GM21717 (cell line): ENCODE measurements around the gene HIF3A.

ENCODE experiments used
- ATAC-seq: cut with Tn5 transposase; IDR thresholded peaks from one replicate; pipeline ENCODE4 v1.9.1; 2021; ENCODE audit warnings: mild to moderate bottlenecking, moderate library complexity; ENCODE audit not compliant: unreplicated experiment

Gene HIF3A

DNA sequence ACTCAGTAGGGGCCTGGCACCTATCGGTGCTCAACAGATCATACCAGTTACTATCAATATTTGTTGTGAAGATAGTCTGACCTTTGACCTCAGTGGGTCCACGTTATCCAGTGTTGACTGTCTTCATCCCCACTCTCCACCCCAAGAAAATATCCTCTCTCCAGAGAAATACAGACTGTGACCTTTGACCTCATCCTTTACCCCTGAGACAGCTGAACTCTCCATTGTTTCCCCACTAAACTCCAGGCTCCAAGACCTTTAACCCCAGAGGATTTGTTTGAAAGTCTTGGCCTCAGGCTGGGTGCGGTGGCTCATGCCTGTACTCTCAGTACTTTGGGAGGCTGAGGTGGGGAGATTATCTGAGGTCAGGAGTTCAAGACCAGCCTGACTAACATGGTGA lies 27.4 kb downstream of the HIF3A start:
- ATAC-seq = no peak

DNA sequence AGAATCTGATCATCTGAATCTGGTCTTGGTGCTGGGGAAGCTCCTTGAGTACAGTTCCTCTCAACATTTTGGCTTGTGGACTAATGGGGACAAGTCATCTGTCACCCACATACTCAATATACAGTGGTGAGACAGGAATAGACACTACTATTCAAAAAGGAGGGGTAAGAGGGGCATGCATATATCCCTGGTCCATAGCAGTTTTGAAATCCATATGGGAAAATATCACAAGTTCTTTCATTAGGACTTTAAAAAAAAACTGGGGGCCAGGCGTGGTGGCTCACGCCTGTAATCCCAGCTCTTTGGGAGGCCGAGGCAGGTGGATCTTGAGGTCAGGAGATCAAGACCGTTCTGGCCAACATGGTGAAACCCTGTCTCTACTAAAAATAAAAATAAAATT lies 29.8 kb downstream of the HIF3A start:
- ATAC-seq = no peak

DNA sequence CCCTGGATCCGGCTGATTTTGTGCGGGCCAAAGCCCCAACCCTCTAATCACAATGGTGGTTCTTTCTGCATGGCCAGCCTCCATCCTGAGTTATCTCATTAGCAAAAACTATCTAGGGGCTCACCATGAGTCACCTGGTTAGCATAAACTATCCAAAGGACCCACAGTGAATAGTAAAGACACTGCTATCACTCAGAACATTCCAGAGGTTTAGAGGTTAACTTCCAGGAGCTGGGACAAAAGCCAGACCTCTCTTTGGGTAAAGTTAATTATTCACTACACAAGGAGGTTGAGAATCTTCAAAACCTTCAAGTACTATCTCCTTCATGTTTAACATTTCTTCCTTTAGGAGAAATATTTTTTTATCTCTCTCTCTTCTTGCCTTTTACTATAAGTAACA lies 31.2 kb downstream of the HIF3A start:
- ATAC-seq = no peak

DNA sequence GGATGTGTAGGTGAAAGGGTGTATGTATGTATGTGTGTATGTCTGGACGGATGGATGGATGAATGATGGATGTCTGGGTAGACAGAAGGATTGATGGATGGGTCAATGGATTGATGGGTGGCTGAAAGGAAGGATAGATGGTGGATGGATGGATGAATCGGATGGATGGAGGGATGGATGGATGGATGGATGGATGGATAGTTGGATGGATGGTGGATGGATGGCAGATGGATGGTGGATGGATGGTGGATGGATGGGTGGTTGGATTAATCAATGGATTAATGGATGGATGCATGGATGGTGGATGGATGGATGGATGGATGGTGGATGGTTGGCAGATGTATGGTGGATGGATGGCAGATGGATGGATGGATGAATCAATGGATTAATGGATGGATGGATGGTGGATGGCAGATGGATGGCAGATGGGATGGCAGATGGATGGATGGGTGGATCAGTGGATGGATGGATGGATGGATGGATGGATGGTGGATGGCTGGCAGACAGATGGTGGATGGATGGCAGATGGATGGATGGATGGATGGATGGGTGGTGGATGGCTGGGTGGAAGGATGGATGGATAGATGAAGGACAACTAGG lies 33.6 kb downstream of the HIF3A start:
- no peak for ATAC-seq

DNA sequence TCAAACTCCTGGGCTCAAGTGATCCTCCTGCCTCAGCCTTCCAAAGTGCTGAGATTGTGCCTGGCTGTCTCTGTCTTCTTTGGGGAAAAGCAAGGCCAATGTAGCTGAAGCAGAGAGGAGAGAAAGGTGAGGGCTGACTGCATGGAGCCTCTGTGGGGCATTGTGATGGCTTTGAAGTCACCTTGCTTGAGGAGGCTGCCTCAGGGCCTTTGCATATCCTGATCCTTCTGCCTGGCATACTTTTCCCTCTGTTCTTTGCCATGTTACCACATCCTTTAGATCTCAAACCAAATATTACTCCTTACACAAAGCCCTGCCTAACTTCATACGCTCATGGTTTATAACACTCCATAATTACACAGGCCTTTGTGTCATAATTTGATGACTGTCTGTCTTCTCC lies 40.6 kb downstream of the HIF3A start:
- no peak for ATAC-seq

DNA sequence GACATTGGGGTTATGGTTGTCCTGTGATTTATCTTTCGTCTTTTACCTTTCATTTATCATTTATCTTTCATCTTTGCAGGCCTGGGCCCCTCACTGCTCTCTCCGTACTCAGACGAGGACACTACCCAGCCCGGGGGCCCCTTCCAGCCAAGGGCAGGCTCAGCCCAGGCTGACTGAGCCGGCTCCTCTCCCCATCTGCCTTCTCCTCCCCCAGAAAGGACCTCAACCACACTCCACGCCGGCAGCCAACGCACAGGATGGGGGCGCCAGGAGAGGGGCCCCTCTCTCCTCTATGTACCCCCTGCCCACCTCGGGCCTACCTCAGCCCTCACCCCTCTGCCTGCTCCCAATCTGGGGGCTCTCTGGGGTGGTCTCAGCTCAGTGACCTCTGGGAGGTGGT lies 42.6 kb downstream of the HIF3A start:
- ATAC-seq = no peak

DNA sequence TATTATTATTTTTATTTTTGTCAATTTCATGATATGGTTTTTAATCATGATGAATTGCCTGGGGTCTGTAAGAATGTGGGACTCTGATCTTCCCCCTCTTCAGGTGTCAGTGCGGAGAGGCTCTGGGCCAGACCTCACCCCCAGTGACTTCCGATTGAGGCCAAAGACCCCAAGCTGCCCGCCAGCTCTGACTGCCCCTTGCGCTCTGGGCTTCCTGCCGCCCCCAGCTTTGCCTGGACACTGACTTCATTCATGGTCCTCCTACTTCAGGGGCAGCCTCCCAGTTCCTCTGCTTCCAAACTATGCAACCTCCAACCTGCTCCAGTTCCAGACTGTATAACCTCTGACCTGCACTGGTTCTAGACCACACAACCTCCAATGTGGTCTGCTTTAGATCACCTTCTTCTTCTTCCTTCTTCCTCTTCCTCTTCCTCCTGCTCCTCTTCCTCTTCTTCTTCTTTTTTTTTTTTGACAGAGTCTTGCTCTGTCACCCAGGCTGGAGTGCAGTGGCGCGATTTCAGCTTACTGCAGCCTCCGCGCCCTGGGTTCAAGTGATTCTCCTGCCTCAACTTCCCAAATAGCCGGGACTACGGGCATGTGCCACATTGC lies 43.3 kb downstream of the HIF3A start:
- no peak for ATAC-seq

DNA sequence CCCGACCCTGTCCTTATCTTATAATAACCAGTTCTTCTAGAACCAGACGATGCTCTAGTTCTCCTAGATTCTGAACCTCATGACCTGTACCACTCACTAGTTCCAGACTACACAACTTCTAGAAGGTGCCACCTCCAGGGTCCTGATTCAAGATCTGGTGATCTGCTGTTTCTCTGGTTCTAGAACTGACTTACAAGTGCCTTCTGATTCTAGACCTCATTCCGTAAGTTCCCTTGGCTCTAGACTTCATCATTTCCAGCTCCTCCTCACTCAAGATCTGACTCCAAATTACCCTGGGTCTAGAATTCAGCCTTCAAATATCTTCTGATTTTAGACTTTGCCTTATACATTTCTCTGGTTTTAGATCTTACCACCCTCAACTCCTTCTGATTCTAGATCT lies 45.1 kb downstream of the HIF3A start:
- ATAC-seq = no peak

DNA sequence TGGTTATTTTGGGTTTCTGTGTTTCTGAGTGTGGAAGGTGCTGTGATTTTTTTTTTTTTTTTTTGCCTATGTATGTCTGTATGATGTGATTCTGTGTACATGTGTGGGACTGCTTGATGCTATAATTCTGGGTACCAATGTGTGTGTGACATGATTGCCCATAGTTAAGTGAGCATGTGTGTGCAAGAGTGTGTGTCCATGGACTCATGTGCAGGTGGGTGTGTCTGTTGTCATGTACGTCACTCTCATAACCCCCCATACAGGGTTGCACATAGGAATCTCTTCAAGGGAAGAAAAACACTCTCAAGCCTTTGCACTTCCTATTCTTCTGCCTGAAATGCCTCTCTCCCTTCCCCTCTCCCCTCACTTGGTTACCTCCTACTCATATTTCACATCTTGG lies 47.5 kb downstream of the HIF3A start:
- no peak for ATAC-seq

DNA sequence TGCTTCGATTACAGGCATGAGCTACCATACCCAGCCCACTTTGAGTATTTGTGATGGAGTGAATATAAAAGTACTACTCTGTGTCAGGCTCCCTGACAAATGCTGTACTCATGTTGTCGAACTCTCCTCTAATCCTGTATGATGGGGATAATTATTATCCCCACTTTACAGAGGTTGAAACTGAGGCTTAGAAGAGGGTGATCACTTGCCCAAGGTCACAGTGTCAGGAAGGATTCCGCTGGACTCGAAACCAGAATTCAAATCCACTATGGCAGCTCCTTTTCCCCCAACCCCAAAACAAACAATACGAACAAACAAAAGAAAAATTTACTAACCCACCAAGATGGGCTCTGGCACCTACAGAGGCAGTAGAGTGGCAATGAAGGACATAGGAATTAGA lies 48.3 kb downstream of the HIF3A start:
- no peak for ATAC-seq

DNA sequence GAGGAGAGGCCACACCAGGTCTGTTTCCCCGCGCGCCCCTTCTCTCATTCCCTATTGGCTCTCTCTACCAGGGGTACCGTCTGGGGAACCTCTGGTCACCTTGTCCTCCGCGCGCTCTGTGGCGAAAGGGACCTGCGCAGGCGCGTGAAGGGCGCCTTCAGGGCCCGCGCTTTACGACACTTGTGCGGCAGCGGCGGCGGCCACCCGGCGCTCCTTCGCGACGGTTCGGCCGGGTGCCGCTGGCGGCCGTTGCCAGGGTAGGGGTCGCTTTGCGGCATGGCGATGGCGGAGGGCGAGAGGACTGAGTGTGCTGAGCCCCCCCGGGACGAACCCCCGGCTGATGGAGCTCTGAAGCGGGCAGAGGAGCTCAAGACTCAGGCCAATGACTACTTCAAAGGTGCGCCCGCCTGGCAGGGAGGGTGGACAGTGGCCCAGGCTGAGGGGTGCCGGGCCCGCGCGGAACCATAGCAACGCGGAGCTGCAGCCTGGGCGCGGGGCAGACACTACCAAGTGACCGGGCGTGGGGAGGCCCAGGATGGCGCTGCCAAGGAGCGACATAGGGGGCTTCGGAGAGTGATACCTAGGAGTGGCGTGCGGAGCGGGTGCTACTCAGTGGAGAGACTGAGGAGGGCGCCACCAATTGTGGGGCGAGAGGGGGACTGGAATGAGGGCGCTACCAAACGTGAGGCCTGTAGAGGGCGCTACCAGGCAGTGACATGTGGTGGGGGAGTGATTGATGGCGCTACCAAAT lies 50.2 kb downstream of the HIF3A start, which contains the start of gene PPP5C:
Gene PPP5C (plus strand): TSS at position 267 of the 751 bp plus-strand sequence. CDS start 10 bp downstream, at position 277.
- peak; percentile 47 for ATAC-seq

DNA sequence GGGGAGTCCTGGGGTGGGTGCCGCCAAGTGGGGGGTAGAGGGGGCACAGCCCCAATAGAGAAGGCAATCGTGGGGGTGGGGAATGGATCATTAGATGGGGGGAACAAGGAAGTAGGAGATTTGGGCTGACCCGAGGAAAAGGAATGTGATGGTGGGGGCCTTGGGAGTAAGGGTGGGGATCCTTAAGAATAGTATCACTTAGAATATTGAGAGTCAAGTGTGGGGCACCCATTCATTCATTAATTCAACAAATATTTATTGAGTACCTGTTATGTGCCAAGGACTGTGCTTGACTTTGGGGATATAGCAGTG lies 50.7 kb downstream of the HIF3A start:
- no peak for ATAC-seq

DNA sequence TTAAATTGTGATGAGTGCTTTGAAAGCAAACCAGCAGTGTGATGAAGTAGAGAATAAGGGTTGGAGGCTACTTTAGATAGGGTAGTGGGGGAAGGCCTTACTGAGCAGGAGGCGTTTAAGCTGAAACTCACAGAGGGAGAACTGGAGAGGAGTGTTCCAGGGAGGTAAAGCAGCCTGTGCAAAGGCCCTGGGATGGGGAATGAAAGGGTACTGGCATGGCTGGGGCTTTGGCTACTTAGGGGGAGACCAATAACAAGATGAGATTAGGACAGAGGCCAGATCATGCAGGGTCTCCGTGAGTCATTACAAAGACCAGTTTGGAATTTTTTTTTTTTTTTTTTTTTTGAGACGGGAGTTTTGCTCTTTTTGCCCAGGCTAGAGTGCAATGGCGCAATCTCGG lies 51.1 kb downstream of the HIF3A start:
- no peak for ATAC-seq

DNA sequence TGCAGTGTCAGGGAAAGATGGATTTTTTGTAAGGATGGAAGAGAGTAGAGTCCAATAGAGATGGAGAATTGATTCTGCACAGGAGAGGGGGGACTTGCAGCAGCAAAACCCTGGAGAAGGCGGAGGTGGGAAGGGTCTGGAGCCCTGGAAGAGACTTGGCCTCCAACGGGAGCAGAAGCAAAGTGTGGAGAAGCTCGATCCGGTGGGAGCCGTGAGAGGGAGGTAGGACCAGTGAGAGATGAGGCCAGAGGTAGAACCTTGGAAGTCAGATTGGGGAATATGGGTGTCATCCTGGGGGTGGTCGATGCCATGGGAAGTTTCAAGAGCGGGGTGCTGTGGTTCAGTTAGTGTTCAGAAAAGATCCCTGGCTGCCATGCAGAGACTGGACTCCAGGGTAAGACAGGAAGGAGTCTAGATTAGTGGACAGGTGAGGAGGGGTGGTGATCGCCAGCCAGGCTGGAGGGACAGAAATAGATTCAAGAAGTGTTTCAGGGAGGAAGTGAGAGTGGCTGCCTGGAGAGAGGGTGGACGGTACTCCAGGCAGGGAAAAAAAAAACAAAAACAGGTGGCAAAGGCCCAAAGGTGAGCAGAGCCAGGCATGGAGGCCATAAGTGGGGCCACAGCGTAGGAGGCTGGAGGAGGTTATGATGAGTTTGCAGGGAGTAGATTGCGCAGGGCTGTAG lies 52.6 kb downstream of the HIF3A start:
- no peak for ATAC-seq

DNA sequence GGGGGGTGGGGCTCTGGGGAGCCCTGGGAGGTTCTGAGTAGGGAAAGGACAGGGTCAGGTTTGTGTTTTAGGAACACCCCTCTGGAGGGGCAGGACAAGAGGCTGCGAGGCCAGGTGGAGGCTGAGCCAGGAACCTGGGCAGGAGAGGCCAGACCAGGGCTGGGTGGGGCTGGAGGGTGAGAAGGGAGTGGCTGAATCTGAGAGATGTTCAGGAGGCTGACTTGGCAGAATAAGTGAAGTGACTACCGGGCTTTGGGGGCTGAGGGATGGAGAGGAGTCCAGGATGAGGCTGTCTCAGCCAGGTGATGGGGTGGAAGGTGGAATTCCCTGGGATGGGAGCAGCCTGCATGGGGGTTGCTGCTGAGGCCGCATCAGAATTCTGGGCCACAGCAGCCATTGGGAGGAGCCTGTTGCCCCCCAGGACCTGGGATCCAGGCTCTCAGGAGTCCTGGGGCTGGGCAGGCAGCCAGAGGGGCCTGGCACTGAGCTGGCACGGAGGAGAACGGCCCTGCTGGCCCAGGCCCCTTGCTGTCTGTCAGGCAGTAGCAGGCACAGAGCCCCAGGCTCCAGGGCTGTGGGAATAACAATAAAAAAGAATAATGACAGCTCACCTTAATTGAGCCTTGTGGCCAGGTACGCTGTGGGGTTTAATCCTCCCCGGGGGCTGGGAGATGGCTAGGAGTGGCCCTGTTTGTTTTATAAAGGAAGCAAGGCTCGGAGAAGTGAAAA lies 53.4 kb downstream of the HIF3A start:
- ATAC-seq = no peak

DNA sequence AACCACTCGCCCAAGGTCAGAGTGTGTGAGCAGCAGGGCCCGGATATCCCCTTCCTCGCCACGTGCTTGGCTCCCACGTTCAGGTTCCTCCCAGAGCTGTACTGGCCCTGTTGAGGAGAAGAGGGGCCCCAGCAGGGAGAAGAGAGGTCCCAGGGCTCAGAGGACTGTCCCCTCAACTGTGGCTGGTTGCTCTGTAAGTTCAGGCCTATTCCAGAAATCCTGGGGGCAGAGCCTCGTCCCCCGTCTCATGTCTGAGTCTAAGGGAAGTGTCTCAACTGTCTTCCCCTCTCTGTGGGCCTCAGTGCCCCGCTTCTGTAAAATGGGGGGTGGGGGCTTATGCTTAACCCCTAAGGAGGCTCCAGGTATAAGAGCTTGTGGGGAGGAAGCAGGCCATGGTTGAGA lies 53.9 kb downstream of the HIF3A start:
- no peak for ATAC-seq

DNA sequence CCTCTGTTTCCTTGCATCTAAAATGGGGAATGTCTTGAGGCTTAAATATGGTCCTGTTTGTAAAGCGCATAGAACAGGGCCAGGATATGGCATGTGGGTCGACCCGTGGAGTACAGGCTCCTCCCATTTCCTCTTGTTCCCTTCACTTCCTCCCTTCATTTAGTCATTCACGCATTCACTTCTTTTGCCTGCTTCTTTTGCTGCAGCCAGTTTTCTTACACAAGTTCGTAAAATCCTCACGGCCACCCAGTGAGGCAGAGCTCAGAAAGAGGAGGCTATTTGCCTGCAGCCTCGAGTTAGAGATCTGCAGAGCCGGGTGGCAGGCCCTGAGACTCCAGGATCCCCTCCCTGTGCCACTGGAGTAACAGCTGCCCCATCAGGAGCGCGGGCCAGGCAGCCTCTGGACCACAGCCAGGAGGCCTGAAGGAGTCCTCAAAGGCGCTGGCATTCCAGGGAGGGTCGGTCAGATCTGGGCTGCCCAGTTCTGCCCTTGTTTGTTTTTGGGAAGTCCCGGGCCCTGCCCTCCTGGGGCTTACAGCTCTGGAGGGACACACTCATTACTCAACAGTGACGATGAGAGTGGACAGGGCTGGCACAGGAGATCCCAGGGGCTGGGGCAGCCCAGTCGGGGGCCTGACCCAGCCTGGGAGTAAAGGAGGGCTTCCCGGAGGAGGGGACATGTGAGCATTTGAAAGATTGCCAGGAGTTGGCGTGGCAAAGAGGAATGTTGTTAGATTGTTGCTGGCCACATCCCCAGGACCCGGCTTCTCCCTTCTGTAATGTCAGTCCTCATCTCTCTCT lies 54.6 kb downstream of the HIF3A start:
- no peak for ATAC-seq

DNA sequence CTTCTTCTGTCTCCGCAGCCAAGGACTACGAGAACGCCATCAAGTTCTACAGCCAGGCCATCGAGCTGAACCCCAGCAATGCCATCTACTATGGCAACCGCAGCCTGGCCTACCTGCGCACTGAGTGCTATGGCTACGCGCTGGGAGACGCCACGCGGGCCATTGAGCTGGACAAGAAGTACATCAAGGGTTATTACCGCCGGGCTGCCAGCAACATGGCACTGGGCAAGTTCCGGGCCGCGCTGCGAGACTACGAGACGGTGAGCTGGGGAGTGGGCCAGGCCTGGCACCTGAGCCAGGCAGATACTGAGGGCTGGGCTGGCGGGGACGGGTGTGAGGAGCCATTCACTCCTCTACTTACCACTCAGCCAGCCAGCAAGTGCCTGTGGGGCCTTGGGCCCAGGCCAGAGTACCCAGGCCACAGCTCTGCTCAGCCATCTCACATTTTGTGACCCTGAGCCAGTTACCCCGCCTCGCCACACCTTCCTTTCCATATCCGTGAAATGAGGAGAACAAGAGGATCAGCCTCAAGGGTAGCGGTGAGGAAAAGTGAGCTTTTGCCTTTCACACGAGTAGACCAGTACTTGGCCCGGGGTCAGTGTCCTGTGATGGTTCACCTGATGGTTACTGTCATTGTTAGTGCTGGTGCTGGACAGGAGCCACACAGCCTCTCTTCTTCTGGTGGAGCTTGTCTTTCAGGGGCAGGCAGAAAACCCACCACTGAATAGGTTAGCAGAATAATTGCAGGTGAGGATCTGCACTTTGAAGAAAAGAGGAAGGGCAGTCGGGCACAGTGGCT lies 57.1 kb downstream of the HIF3A start:
- no peak for ATAC-seq

DNA sequence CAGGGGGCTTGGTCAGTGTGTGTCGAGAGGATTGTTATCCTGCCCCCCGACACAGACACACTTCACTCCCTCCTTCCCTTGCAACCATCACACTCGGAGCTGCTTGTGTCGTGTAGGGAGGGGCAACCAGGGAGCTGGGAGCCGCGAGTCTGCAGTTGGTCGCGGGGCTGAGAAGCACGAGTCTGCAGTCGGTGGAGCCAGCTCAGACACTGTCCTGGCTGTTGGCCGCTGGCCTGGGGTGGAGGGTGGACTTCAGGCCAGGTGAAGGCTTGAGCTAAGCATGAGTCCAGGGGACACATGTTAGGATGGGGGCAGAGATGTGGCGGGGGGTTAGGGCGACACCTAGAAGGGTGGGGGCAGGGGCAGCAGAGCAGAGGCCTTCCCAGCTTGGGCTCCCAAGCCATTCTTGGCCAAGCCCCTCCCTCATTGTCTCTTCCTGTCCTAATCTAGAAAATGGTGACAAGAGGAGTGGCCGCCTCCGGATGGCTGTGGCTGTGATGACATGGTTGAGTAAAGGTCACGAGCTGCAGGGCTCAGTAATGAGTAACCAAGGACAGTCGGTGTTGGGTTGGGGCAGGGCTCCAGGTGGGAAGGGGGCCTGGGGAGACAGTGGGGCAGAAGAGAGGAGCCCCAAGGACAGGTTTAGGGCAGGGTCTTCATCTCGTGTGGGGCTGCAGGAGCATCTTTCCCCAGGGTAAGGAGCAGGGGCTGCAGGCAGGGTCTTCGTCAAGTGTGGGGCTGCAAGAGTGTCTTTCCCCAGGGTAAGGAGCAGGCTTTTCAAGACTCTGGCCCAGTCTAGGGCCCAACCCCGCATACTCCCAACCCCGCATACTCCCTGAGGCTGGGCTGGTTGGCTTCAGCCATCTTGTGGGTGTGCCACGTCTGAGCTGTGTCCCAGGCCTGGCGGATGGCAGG lies 58.6 kb downstream of the HIF3A start:
- ATAC-seq = no peak
